ENCODE results near the gene CRTAC1.

The CRTAC1 gene

GRCh38 chr10:97920865-97921264 lies 109.6 kb downstream of the CRTAC1 start:
- no peak for DNase-seq

GRCh38 chr10:97919012-97919411 lies 111.4 kb downstream of the CRTAC1 start:
- no peak for DNase-seq

GRCh38 chr10:97916586-97916985 lies 113.8 kb downstream of the CRTAC1 start:
- DNase-seq = no peak

GRCh38 chr10:97915346-97916131 lies 114.9 kb downstream of the CRTAC1 start:
- DNase-seq = no peak

GRCh38 chr10:97914837-97915211 lies 115.6 kb downstream of the CRTAC1 start:
- peak; percentile 49 for DNase-seq

- no peak for DNase-seq
These were observed 116.1 kb downstream of the CRTAC1 start for GRCh38 chr10:97914171-97914836.

GRCh38 chr10:97913614-97914013 lies 116.8 kb downstream of the CRTAC1 start:
- DNase-seq = no peak

GRCh38 chr10:97913193-97913592 lies 117.2 kb downstream of the CRTAC1 start:
- DNase-seq = no peak

GRCh38 chr10:97911217-97911616 lies 119.2 kb downstream of the CRTAC1 start:
- DNase-seq = no peak

- no peak for DNase-seq
These were observed 119.8 kb downstream of the CRTAC1 start for GRCh38 chr10:97910661-97911060.

GRCh38 chr10:97907830-97908229 lies 122.6 kb downstream of the CRTAC1 start:
- no peak for DNase-seq

GRCh38 chr10:97907211-97907610 lies 123.2 kb downstream of the CRTAC1 start:
- DNase-seq = no peak

GRCh38 chr10:97905276-97905675 lies 125.1 kb downstream of the CRTAC1 start:
- no peak for DNase-seq

GRCh38 chr10:97904576-97904975 lies 125.8 kb downstream of the CRTAC1 start:
- DNase-seq = no peak

GRCh38 chr10:97904018-97904381 lies 126.4 kb downstream of the CRTAC1 start:
- no peak for DNase-seq

- no peak for DNase-seq
These were observed 127.0 kb downstream of the CRTAC1 start for GRCh38 chr10:97903128-97904017.

- DNase-seq = no peak
These were observed 129.0 kb downstream of the CRTAC1 start for GRCh38 chr10:97901381-97901780.

GRCh38 chr10:97898429-97898828 lies 132.0 kb downstream of the CRTAC1 start:
- DNase-seq = no peak

GRCh38 chr10:97896756-97897358 lies 133.6 kb downstream of the CRTAC1 start:
- no peak for DNase-seq

- no peak for DNase-seq
These were observed 134.5 kb downstream of the CRTAC1 start for GRCh38 chr10:97895915-97896314.

- DNase-seq = no peak
These were observed 135.3 kb downstream of the CRTAC1 start for GRCh38 chr10:97895084-97895483.

- DNase-seq = no peak
These were observed 136.3 kb downstream of the CRTAC1 start for GRCh38 chr10:97894092-97894491.

- no peak for DNase-seq
These were observed 137.5 kb downstream of the CRTAC1 start for GRCh38 chr10:97892939-97893338.

All from NCI-H2227 treated with DMSO at 0.1 percent for 48 hours (cell line).